H9 (cell line): ENCODE results near the gene TMEM51. TPM values are rescaled to one million over a fixed set of nuclear protein-coding genes. Genes with fewer than 3 reads are reported as not detected.

Source experiments
- DNase-seq: peaks from one replicate; pipeline ENCODE4 v3.0.0-alpha.2; 2017
- H2AFZ ChIP-seq: one replicate; pipeline ENCODE4 v1.6.1; 2013; ENCODE audit warnings: mild to moderate bottlenecking, low read length, control low read depth, moderate library complexity
- H2AK5ac ChIP-seq: 2 replicates; pipeline ENCODE4 v1.6.1; 2013; ENCODE audit warnings: low read length, control low read depth, mixed read lengths; ENCODE audit not compliant: insufficient read length
- H2BK120ac ChIP-seq: one replicate; pipeline ENCODE4 v1.6.1; 2013; ENCODE audit warnings: low read depth, mild to moderate bottlenecking, low read length, control low read depth, inconsistent platforms; ENCODE audit not compliant: poor library complexity, severe bottlenecking
- H2BK12ac ChIP-seq: 2 replicates; pipeline ENCODE4 v1.6.1; 2013; ENCODE audit warnings: low read length, control low read depth, mixed read lengths, low read depth; ENCODE audit not compliant: insufficient read length
- H2BK15ac ChIP-seq: 2 replicates; pipeline ENCODE4 v1.6.1; 2013; ENCODE audit warnings: low read depth, low read length, control low read depth
- H2BK20ac ChIP-seq: one replicate; pipeline ENCODE4 v1.6.1; 2013; ENCODE audit warnings: low read depth, mild to moderate bottlenecking, low read length, control low read depth, inconsistent platforms; ENCODE audit not compliant: poor library complexity, severe bottlenecking
- H2BK5ac ChIP-seq: 2 replicates; pipeline ENCODE4 v1.6.1; 2013; ENCODE audit warnings: low read length, control low read depth, mixed read lengths; ENCODE audit not compliant: insufficient read length
- H3K14ac ChIP-seq: 2 replicates; pipeline ENCODE4 v1.6.1; 2013; ENCODE audit warnings: low read length, control low read depth; ENCODE audit not compliant: insufficient read depth
- H3K18ac ChIP-seq: 2 replicates; pipeline ENCODE4 v1.6.1; 2013; ENCODE audit warnings: low read depth, mild to moderate bottlenecking, mixed read lengths, low read length, control low read depth; ENCODE audit not compliant: insufficient read length
- H3K23ac ChIP-seq: 2 replicates; pipeline ENCODE4 v1.6.1; 2013; ENCODE audit warnings: low read length, control low read depth, mixed read lengths, low read depth; ENCODE audit not compliant: insufficient read length
- H3K23me2 ChIP-seq: 2 replicates; pipeline ENCODE4 v1.6.1; 2013; ENCODE audit warnings: low read depth, mild to moderate bottlenecking, mixed read lengths, low read length, control low read depth; ENCODE audit not compliant: insufficient read length, poor library complexity, severe bottlenecking
- H3K27ac ChIP-seq: 2 replicates; pipeline ENCODE4 v1.5.1; 2013; ENCODE audit warnings: low read length, control low read depth, mixed read lengths, low read depth; ENCODE audit not compliant: insufficient read length
- H3K27me3 ChIP-seq: 2 replicates; pipeline ENCODE4 v1.6.1; 2013; ENCODE audit warnings: low read length, control low read depth, inconsistent platforms; ENCODE audit not compliant: insufficient read depth
- H3K4ac ChIP-seq: 2 replicates; pipeline ENCODE4 v1.6.1; 2013; ENCODE audit warnings: low read depth, mild to moderate bottlenecking, control low read depth, inconsistent platforms, low read length, moderate library complexity
- H3K4me1 ChIP-seq: 2 replicates; pipeline ENCODE4 v1.6.1; 2013; ENCODE audit warnings: low read length, control low read depth, inconsistent platforms; ENCODE audit not compliant: insufficient read depth
- H3K4me2 ChIP-seq: 2 replicates; pipeline ENCODE4 v1.6.1; 2013; ENCODE audit warnings: low read length, control low read depth, mixed read lengths; ENCODE audit not compliant: insufficient read length, insufficient read depth
- H3K56ac ChIP-seq: 2 replicates; pipeline ENCODE4 v1.6.1; 2013; ENCODE audit warnings: low read depth, mild to moderate bottlenecking, mixed read lengths, low read length, control low read depth; ENCODE audit not compliant: insufficient read length
- H3K79me1 ChIP-seq: 2 replicates; pipeline ENCODE4 v1.6.1; 2013; ENCODE audit warnings: low read depth, mild to moderate bottlenecking, moderate library complexity, low read length, control low read depth, inconsistent platforms; ENCODE audit not compliant: insufficient read depth, poor library complexity, severe bottlenecking
- H3K79me2 ChIP-seq: 2 replicates; pipeline ENCODE4 v1.6.1; 2013; ENCODE audit warnings: low read length, control low read depth, inconsistent platforms; ENCODE audit not compliant: insufficient read depth
- H3K9ac ChIP-seq: 2 replicates; pipeline ENCODE4 v1.6.1; 2013; ENCODE audit warnings: low read length, control low read depth, mixed read lengths; ENCODE audit not compliant: insufficient read length; ENCODE audit errors: extremely low read depth
- H3K9me3 ChIP-seq: one replicate; pipeline ENCODE4 v1.6.1; 2013; ENCODE audit warnings: low read depth, low read length, inconsistent platforms; ENCODE audit not compliant: control insufficient read depth
- H3T11ph ChIP-seq: one replicate; pipeline ENCODE4 v1.6.1; 2013; ENCODE audit warnings: mild to moderate bottlenecking, low read length, control low read depth, inconsistent platforms
- H4K20me1 ChIP-seq: one replicate; pipeline ENCODE4 v1.6.1; 2013; ENCODE audit not compliant: control insufficient read depth, insufficient read length, insufficient read depth
- H4K5ac ChIP-seq: 2 replicates; pipeline ENCODE4 v1.6.1; 2013; ENCODE audit warnings: low read depth, mild to moderate bottlenecking, mixed read lengths, low read length, control low read depth; ENCODE audit not compliant: insufficient read length
- H4K8ac ChIP-seq: replicated peaks from 2 replicates; pipeline ENCODE4 v1.6.1; 2013; ENCODE audit warnings: low read length, control low read depth, mixed read lengths, low read depth; ENCODE audit not compliant: insufficient read length
- H4K91ac ChIP-seq: 2 replicates; pipeline ENCODE4 v1.6.1; 2013; ENCODE audit warnings: low read depth, mild to moderate bottlenecking, moderate library complexity, mixed read lengths, low read length, control low read depth; ENCODE audit not compliant: insufficient read length
- H3K27ac Mint-ChIP-seq, 3 experiments: 2 replicates in 2 of 3; 3 replicates in 1 of 3; pipeline ENCODE4 v1.8.0; 2020 to 2021; ENCODE audit warnings: mixed read lengths in 3 of 3, mild to moderate bottlenecking in 1 of 3, moderate library complexity in 1 of 3
- H3K27me3 Mint-ChIP-seq: 2 replicates; pipeline ENCODE4 v1.8.0; 2021; ENCODE audit warnings: low read depth, mild to moderate bottlenecking, moderate library complexity, mixed read lengths
- H3K36me3 Mint-ChIP-seq, 3 experiments: 2 replicates in 2 of 3; 3 replicates in 1 of 3; pipeline ENCODE4 v1.8.0; 2020 to 2021; ENCODE audit warnings: low read depth in 3 of 3, mixed read lengths in 3 of 3; ENCODE audit not compliant: insufficient read depth in 1 of 3
- H3K4me1 Mint-ChIP-seq, 2 experiments: 2 replicates each; pipeline ENCODE4 v1.8.0; 2020; ENCODE audit warnings: mixed read lengths in 2 of 2
- H3K4me3 Mint-ChIP-seq, 2 experiments: 2 replicates in 1 of 2; 3 replicates in 1 of 2; pipeline ENCODE4 v1.8.0; 2020 to 2021; ENCODE audit warnings: mild to moderate bottlenecking in 2 of 2, mixed read lengths in 2 of 2, moderate library complexity in 1 of 2
- H3K9me3 Mint-ChIP-seq, 2 experiments: 2 replicates in 1 of 2; 3 replicates in 1 of 2; pipeline ENCODE4 v1.8.0; 2020; ENCODE audit warnings: mild to moderate bottlenecking in 2 of 2, mixed read lengths in 2 of 2, moderate library complexity in 1 of 2
- WGBS: extraction: QIAGEN DNeasy Blood & Tissue Kit; methylation state at CpG from one replicate; pipeline ENCODE4 v1.1.7; 2013; ENCODE audit warnings: missing lambda C conversion rate, low lambda C conversion rate, mixed read lengths; ENCODE audit not compliant: insufficient read length; ENCODE audit errors: extremely low coverage; 5-methylcytosine and 5-hydroxymethylcytosine counted together
- total RNA-seq: library from RNA; stranded (reverse); gene quantifications from 2 replicates; pipeline ENCODE4 v1.2.1, GENCODE V29; 2021
- TF ChIP-seq, protein P1 (sequence below): fragments of 200-600 bp; sonication (generic); conservative IDR thresholded peaks from 3 replicates; pipeline ENCODE4 v1.8.0; 2021; ENCODE audit warnings: antibody characterized with exemption, mild to moderate bottlenecking

The TMEM51 gene
- total RNA-seq, 1 experiment from 2014 or later = 4.6 TPM

DNA sequence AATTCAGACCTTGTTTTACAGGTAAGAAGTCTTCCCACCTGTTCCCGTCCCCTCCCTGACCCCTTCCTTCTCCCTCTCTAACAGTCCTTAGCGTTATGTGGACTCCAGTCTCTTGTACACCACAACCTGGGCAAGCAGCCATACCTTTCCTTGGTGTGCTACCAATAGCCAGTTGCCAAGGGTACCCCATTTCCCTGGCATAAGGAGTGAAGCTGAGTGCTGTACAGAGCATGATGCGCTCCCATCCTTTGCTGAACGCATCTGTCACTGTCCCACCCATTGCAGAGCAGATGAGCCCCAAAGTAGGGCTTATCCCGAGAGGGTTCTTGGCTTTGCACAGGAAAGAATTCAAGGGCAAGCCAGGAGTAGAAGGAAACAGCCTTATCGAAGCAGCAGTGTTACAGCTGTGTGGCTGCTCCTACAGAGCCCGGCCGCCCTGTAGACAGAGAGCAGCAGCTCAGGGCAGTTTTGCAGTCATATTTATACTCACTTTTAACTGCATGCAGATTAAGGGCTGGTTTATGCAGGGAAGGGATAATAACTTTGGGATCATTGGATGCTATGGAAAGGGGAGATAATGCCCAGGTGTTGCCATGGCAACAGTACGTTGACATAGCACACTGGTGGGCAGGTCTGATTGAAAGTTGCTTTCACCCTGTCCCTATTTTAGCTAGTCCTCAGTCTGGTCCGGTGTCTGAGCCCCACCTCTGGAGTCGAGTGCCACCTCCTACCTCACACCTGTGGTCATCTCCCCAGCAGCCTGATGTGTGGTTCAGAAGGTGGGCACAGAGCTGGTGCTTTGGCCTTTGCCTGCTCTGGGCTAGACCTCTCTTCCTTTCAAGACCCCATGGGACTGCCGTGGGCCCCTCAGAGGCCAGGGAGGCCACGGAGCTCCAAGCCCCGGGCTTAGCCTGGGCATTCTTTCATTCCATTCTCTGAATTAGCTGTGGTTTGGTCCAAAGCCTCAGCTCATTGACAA, 98.6 kb downstream of the TMEM51 start:
- H3K79me2 ChIP-seq = no peaks in the 10 kb centered on the region
- H3K56ac ChIP-seq = no peak overlapping the region
- H2BK5ac ChIP-seq = no peak overlapping the region
- no peak overlapping the region for H3K4ac ChIP-seq
- H2AFZ ChIP-seq = no peak overlapping the region
- H3K27ac ChIP-seq = no peak overlapping the region
- no peak overlapping the region for H4K91ac ChIP-seq
- H4K5ac ChIP-seq = no peak overlapping the region
- H2BK20ac ChIP-seq = no peak overlapping the region
- peak overlapping the region; percentile 6; the same call in 1 of the 2 replicates for H3K14ac ChIP-seq
- H3K4me3 Mint-ChIP-seq = no peak overlapping the region
- no peak overlapping the region for H3K27ac Mint-ChIP-seq
- WGBS = no CpG with 5 or more reads among the region's 14 CpGs
- no peak overlapping the region for H2BK15ac ChIP-seq
- no peak overlapping the region for H3K9ac ChIP-seq
- H2BK120ac ChIP-seq = no peak overlapping the region
- H4K8ac ChIP-seq = no peak overlapping the region
- H2BK12ac ChIP-seq = no peak overlapping the region
- H3K36me3 Mint-ChIP-seq = no peaks in the 10 kb centered on the region; a peak in 1 of 7 replicates
- H3K23ac ChIP-seq = no peak overlapping the region
- H3T11ph ChIP-seq = no peak overlapping the region
- H3K27me3 Mint-ChIP-seq = peaks cover 23% of the 10 kb centered on the region
- H2AK5ac ChIP-seq = no peak overlapping the region
- H3K79me1 ChIP-seq = no peaks in the 10 kb centered on the region
- H3K27me3 ChIP-seq = 0 out of 2 replicates have a peak, but pooled peaks cover 2% of the 10 kb centered on the region
- H3K9me3 ChIP-seq = no peaks in the 10 kb centered on the region
- no peak for DNase-seq
- no peaks in the 10 kb centered on the region for H3K23me2 ChIP-seq
- H3K18ac ChIP-seq = no peak overlapping the region
- no peaks in the 10 kb centered on the region; a peak in 1 of 5 replicates for H3K9me3 Mint-ChIP-seq
- no peak overlapping the region for H3K4me2 ChIP-seq
- no peaks in the 10 kb centered on the region for H4K20me1 ChIP-seq
- H3K4me1 Mint-ChIP-seq = peaks cover 9 to 11% of the 10 kb centered on the region in 2 experiments
- peaks cover 3% of the 10 kb centered on the region; the same call in 1 of the 2 replicates for H3K4me1 ChIP-seq
- TF ChIP-seq, protein P1, sequence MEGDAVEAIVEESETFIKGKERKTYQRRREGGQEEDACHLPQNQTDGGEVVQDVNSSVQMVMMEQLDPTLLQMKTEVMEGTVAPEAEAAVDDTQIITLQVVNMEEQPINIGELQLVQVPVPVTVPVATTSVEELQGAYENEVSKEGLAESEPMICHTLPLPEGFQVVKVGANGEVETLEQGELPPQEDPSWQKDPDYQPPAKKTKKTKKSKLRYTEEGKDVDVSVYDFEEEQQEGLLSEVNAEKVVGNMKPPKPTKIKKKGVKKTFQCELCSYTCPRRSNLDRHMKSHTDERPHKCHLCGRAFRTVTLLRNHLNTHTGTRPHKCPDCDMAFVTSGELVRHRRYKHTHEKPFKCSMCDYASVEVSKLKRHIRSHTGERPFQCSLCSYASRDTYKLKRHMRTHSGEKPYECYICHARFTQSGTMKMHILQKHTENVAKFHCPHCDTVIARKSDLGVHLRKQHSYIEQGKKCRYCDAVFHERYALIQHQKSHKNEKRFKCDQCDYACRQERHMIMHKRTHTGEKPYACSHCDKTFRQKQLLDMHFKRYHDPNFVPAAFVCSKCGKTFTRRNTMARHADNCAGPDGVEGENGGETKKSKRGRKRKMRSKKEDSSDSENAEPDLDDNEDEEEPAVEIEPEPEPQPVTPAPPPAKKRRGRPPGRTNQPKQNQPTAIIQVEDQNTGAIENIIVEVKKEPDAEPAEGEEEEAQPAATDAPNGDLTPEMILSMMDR = no peak
